SH-SY5Y (cell line): ENCODE results near the gene SOST.

Experiments used
- GATA2 ChIP-seq: IDR thresholded peaks from 2 replicates; pipeline ENCODE4 v1.6.1; 2011; ENCODE audit warnings: mild to moderate bottlenecking, low read depth, low read length
- GATA3 ChIP-seq: IDR thresholded peaks from 2 replicates; pipeline ENCODE4 v1.6.1; 2011; ENCODE audit warnings: low read depth, mild to moderate bottlenecking, low read length, moderate library complexity

The SOST gene

DNA sequence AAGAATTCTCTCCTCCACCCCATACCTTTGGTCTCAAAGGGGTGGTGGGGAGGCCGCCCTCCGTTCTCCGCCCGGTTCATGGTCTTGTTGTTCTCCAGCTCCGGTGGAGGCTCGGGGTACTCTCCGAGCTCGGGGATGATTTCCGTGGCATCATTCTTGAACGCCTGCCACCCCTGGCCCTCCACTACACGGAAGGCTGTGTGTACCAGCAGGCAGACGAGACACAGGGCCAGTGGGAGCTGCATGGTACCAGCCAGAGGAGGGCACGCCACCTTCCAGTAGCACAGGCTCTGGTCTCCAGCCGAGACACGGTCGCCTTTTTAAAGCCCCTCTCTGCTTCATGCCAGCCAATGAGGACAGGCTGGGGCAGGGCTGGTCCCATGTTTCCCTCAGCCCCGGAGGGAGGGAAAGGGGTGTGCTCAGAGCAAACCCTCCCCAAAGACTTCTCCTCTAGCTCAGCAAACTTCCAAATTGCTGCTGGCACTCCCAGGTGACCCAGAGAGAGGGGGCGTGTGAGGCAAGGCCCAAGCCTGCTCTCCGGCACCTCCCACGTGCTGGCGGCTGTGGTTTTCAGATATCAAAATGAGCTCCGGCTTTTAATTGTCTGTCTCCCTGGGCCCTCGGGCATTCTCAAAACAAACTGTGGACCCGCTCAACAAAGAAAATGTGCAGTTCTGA lies at the start of gene SOST:
Gene SOST (minus strand): TSS at position 295 of the 678 bp plus-strand sequence. CDS start 50 bp downstream, at position 245.
- TF ChIP-seq GATA3 (no peak), GATA2 (no peak)

DNA sequence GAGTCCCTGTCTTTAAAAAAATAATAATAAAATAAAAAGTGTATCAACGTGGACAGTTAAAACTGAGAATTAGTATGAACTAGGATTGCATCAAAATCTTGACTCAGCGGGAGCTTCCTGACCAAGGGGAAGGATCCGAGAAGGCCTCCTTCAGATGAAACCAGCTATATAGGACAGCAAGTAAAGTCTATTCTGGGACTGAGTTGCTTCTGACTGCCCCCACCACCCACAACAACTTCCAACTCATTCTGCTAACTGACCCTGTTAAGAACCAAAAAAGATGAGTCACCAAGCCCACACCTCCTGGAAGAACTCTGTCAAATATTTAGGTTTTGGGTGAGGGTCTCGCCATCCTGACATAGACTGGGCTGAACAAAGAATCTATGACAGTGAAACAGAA lies 49.5 kb upstream of the SOST start:
- TF ChIP-seq GATA3 (no peak), GATA2 (no peak)

DNA sequence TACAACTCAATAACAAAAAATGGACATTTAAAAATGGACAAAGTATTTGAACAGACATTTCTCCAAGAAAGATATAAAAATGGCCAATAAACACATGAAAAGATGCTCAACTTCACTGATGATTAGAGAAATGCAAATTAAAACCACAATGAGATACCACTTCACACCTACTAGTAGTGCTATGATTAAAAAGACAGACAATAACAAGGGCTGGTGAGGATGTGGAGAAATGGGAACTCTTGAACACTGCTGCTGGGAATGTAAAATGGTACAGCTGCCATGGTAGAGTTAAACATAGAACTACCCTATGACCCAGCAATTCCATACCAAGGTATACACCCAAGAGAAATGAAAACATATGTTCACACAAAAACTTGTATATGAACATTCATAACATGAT lies 46.5 kb upstream of the SOST start:
- TF ChIP-seq GATA2 (no peak), GATA3 (no peak)

DNA sequence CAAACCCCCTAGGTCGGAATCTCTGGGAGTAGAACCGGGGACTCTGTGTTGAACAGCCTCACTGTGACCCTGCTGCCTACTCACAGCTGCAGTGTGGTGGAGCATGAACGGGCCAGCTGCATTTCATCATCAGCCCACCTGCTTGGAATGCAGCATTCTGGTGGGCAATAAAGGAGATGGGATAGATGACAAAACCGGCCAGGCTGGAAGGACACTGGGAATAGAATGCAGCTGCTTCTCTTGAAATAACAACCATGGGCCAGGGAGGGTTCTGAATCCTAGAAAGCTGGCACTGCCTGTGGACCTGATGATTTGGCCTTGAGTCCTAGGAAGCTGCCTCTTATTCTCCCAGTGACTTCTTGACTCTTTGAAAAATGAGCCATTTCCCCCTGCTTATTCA lies 45.2 kb upstream of the SOST start:
- TF ChIP-seq GATA2 (no peak), GATA3 (no peak)

DNA sequence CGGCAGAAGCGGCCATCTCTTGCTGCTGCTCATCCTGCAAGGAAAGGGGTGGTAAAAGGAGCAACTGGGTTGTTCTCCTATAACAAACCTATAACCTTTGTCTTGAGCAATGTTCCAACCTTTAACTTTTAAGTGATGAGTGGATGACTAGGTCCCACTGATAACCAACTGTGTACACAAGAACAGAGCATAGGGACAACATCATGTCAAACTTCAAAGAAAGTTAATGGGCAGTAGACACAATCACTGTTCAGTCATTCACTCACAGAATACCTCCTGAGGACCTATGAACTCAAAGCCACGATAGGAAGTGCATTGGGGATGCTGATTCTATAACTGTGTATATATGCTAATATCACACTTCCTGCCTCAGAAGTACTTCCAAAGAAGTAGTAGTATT lies 43.3 kb upstream of the SOST start:
- TF ChIP-seq GATA3: no peak
- no peak for TF ChIP-seq GATA2

DNA sequence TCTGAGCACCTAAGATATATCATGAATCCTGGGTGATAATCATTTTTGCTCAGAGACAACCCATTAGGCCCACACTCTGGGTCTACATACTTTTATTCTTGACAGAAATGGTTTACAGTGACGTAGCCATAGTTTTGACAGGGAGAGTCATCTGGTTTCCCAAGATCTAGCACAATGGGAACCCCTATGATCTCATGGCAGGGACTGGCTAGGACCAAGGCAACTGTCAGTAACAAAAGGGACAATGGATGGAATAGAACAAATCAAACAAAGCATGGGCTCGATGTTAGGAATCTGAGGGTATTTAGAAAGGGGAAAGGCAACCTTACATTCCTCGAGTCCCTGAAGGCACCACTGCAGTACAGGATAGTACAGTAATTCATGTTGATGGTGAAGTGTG lies 42.1 kb upstream of the SOST start:
- TF ChIP-seq GATA2: no peak
- no peak for TF ChIP-seq GATA3

DNA sequence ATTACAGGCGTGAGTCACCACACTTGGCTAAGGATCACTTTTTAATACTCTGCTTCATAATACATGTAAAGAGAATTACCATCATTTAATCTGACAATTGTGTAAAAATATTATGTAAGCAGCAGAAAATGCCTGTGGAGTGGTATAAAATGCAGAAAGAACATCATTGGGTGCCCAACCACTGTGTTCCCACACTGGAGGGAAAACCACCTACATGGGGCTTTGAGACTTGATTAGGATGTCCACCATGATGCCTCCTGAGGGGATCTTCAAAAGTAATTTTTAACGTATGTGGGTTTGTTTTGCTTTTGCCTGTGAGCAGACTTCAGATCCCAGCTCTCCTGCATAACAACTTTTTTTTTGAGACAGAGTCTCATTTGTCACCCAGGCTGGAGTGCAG lies 40.5 kb upstream of the SOST start:
- TF ChIP-seq GATA2 (no peak), GATA3 (no peak)

DNA sequence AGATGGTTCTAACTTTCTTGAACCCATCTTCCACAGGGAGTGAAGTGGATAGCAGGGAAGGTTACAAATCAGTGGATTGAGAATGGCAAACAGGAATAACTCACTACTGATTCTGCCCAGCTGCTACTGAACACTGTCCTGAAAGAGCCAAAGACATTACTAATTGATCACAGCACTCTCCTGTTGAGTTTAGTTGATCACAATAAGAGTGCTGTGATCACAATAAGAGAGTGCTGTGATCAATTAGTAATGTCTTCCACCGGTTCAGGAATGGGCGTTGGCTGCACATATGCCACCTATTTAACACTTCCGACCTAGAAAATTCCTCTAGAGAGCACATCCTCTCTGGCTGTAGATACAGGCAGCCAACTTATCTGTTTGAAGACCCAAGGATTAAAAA lies 33.0 kb upstream of the SOST start:
- TF ChIP-seq GATA2 (no peak), GATA3 (no peak)

DNA sequence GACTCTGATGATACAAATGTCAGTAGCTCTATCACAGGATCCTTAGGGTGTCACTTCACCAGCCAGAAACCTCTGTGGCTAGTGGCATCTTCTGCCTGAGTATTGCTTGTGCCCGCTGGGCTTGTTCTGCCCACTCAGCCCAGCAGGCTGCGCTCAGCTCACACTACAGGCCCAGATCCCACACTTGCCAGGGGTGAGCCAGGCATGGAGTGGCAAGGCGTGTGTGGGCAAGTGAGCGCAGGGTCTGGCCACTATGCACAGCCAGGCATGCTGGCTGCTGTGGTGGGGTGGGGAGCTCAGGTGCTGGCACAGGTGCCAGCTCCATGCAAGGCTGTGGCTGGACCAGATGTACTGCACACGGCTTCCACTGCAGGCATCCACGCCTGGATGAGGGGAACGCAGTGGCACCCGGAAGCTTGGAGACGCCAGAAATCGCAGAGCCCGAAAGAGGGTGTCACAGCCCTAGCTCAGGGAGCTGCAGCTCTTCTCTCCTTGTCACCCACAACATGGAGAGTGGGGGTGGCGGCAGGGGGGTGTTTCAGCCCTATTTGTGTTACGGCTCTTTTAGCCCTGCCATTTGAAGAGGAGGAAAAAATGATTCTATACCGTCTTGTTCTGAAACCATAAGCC lies 31.8 kb upstream of the SOST start:
- TF ChIP-seq GATA2 (no peak), GATA3 (no peak)

DNA sequence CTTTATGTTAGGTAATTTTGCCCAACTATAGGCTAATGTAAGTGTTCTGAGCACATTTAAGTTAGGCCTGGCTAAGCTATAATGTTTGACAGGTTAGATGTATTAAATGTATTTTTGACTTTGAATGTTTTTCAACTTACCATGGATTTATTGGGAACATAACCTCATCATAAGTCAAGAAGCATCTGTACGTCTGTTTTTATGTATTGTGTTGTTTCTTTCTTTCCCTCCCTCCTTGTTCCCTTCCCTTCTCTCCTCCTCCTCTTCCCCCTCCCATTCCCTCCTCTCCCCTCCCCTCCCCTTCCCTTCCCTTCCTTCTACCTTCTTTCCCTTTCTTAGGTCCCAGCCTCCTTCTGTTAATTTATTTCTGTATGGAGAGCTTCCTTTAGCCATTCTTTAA lies 30.9 kb upstream of the SOST start:
- TF ChIP-seq GATA2 (no peak), GATA3 (no peak)

DNA sequence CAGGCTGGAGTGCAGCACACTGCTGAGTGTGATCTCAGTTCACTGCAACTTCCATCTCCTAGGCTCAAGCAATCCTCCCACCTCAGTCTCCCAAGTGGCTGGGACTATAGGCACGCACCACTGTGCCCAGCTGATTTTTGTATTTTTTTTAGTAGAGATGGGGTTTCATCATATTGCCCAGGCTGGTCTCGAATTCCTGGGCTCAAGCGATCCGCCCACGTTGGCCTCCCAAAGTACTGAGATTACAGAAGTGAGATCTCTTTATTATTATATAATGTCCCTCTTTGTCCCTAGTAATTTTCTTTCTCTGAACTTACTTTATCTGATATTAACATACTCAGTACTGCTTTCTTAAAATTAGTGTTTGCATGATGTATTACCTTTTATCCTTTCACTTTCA lies 29.9 kb upstream of the SOST start:
- no peak for TF ChIP-seq GATA3
- TF ChIP-seq GATA2: no peak

DNA sequence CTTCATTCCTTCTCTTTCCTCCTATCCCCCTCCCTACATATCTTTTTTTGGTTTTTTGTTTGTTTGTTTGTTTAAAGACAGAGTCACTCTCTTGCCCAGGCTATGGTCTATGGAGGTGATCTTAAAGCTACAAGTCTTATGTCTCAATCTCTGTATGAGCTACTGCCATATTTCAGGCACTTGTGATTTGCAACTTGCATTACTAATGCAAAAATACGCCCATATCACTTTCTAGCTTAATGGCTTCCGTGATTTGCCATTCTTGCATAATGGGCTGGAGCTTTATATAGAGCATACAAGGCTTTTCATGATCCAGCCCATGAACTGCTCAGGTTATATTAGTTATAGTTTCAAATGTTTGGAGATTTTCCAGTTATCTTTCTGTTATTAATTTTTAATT lies 29.1 kb upstream of the SOST start:
- TF ChIP-seq GATA2 (no peak), GATA3 (no peak)

DNA sequence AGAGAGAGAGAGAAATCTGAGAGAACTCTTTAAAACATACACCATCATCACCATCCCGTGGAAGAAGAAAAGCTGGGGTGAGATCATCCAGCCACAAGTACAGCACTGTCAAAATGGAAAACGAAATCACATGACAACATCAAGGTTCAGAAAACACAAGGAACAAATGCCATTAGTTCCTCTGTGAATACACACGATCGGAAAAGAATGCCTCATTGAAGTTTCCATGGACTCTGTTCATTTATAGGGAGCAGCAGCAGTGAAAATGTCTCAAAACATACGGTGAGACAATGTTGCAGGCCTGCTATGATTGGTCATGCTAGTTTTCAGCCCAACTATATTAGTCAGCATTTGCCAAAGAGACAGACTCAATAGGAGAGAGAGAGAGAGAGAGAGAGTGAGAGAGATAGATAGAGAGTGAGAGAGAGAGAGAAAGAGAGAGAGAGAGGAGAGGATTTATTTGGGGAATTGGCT lies 26.1 kb upstream of the SOST start:
- TF ChIP-seq GATA3 (no peak), GATA2 (no peak)

DNA sequence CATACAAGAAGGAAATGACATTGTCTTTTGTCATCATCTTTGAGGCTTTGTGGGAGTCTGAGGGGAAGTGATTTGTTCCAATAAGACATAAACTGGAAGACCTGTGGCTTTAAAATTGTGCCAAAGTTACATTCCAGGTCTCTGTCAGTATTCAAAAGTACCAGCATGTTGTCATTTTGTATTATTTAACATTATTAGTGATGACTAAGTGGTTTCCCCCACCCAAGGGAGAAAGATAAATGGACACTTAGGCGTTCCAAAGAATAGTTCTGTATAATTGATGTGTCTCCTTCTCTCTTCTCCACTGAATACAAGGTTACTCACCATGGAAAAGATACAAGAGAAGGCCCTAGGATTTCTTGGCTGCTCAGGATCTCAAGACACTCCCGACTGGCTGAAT lies 25.5 kb upstream of the SOST start:
- TF ChIP-seq GATA3 (no peak), GATA2 (no peak)

DNA sequence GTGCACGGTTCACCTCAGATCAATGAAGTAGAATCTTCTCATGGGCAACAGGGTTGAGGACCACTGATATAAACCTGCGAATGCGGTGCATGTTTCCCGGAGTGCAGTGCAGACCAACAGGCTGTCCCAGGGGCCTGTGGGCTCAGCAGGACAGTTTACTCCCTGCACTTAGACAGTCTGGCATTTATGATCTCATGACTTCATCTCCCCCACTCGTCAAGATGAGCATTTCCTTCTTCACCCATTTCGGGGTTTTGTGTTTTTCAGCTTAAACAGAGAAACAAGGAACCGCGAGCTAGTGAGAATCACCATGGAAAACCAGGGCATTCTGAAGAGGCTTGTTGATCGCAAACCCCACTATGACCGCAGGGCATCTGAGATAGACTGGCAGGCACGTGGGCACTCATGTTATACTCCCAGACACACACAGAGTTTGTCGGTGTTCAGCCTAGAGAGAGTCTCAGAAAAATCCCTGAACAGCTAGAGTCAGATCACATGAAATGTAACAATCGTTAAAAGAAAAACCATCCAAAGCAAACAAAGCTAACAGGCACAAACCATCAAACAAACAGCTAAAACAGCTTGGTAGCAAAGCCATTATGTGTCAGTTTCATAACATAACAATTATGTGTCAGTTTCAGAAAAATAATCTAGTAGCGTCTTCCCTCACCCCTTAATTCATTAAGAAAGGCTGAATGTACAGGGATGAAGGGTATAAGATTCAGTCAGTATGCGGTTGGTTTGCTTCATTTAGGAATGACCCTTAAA lies 24.5 kb upstream of the SOST start:
- TF ChIP-seq GATA2: no peak
- no peak for TF ChIP-seq GATA3
